A549 treated with CpdA at 1 μM for 4 hours (cell line): ENCODE data around the gene TLCD2. TPM values are rescaled to one million over a fixed set of nuclear protein-coding genes. Genes with fewer than 3 reads are reported as not detected.

Source experiments
- total RNA-seq: library from RNA; stranded (reverse); fragments of 200-300 nt; extraction: Qiagen RNA extraction; gene quantifications from 5 replicates; pipeline ENCODE4 v1.2.3, GENCODE V29; 2022; ENCODE audit warnings: low read depth

Gene TLCD2
- total RNA-seq: 1.0 to 1.7 TPM (median 1.1 TPM) in 5 replicates

DNA sequence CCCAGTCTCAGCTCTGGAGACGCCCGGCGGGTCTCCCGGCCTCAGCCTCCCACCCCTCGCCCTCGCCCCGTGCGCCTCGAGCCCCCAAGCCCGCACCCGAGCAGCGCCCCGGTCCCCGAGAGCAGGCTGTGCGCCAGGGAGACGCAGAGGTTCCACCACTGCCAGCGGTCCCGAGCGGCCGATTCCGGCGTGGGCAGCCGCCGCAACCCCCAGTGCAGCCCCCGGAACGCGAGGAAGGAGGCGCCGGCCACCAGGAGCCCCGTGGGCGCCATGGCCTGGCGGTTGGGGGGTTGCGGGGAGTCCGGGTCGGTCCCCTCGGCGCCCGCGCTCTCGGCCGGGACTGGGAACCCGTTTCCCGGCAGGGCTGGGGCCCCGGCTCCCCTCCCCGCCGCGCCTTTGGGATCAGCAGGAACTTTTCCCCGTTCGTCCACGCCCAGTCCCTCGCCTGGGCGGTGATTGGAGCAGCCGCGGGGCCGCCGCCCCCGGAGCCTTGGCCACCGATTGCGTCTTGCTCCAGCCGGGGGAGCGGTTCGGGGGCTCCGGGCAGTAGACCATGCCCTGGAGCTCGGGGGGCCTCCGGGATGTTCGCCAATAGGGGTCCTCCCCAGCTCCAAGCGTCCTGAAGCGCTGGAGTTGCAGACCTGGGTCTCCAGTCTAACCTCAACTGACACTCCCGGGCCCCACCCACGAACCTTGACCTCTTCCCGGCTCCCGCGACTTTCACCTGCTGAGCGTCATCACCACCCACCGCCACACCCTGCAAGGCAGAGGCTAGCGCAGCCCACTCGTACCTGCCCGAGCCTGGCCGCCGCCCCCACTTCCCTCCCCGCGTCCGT lies at the start of gene TLCD2:
TSS of gene TLCD2 (minus strand) at position 407 of the 836 bp plus-strand sequence. CDS start at position 272, 135 bp downstream.

DNA sequence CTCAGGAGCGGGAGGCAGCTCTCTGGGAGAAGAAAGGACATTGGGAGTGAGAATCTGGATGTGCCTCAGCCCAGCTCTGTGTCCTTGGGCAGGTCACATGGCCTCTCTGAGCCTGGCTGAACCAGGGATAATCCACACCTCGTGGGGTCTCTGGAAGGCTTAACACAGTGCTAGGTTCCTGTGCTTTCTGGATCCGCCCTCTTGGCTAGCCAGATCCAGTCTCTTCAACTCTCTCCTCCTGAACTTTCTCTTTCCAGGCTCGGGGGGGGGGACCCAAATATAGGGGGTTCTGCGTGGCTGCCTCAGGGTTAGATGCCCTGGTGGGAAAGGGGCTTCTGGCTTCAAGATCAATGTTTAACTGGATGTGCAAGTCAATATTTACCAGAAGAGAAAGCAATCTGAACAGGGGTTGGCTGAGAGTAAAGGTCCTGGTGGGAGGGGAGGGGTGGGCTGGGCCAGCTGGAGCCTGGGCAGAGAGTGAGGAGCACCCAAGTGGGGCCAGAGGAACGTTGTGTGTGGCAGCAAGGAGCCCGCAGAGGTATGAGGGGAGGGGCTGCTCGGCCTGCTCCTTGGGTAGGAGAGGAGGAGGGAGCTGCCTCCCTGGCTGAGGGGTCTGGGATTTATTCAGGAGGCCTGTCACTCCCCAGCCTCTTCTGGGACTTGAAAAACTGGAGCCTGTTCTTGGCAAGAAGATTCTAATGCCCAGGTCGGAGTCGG lies 32.4 kb upstream of the TLCD2 start, which contains the start of gene SERPINF2:
TSS of gene SERPINF2 (plus strand) at position 501 of the 717 bp plus-strand sequence. CDS start 2,125 bp downstream, outside the sequence.

DNA sequence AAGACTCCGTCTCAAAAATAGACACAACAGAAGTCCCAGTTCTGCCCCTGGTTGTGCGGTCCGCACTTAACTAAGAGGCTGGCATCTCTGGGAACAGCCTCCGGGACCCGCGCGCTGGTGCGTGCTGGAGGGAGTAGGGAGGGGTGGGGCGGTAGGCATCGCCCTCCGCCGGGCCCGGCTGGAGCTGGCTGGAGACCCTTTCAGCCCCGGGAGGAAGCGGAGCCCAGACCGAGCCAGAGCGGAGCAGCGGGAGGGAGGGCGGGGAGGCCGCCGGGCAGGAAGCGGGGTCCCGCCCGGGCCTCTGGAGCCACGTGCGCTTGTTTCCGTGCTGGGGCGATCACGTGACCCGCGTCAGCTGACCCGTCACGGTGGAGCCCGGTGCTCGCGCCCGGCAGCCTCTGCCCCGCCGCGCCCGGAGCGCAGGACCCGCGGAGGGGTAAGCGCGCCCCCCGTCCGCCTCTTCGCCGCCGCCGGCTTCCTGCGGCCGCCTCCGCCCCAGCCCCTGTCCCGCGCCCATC lies 14.2 kb upstream of the TLCD2 start, which contains the start of gene WDR81:
TSS of gene WDR81 (plus strand) at position 354 of the 518 bp plus-strand sequence. CDS start 256 bp downstream, outside the sequence.

DNA sequence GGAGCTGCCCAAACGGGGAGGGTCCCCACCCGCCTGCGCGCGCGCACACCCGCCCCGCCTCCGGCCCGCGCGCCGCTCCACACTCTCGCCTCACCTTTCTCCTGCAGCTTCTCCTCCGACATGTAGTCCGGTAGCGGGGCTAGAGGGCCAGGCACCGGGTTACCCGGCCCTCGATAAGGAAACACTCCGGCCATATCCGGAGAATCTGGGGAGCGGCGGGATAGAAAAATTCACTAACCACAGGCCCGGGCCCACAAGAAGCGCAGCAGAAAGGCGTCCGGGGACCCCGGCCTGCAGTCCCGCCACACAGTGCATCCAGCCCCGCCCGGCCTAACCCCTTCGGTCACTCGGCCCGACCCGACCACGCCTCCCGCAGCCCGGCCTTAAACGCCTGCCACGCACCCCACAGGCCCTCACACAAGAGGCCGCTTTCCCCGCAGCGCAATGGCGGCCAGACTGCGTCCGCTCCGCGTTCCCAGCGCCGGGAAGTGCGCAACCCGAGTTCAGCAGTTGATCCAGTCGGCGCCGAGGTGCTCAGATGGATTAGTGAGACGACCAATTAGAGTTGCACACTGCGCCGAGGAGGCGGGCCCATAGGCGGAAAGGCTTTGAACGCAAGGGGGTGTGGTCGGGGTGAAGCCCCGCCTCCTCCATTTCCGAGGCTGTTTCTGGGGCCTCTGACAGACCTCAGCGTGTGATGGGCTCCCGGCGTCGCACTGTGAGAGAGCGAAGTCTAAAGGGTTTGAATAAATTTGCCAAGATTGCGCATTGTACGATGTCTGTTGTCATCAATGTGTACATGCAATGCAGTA lies 25.6 kb downstream of the TLCD2 start, which contains the start of gene PRPF8:
TSS of gene PRPF8 (minus strand) at position 490 of the 812 bp plus-strand sequence. CDS start at position 194, 296 bp downstream.

Other genes with a start within 250 kb of the TLCD2 start
- 112 to 136 TPM (median 131 TPM) in 5 replicates for gene MYO1C, start 217.7 kb downstream of the TLCD2 start, total RNA-seq
- gene INPP5K, start 193.8 kb downstream of the TLCD2 start, total RNA-seq: 20.5 to 26.0 TPM (median 25.4 TPM) in 5 replicates
- gene PITPNA, start 147.6 kb downstream of the TLCD2 start, total RNA-seq: 61.0 to 66.7 TPM (median 61.2 TPM) in 5 replicates
- 5.5 to 8.5 TPM (median 6.5 TPM) in 5 replicates for gene SLC43A2, start 81.5 kb downstream of the TLCD2 start, total RNA-seq
- gene SCARF1, start 64.6 kb downstream of the TLCD2 start, total RNA-seq: 0.24 to 0.38 TPM (median 0.31 TPM) in 5 replicates
- 12.8 to 19.6 TPM (median 18.5 TPM) in 5 replicates for gene RILP, start 60.5 kb downstream of the TLCD2 start, total RNA-seq
- gene PRPF8, start 25.5 kb downstream of the TLCD2 start, total RNA-seq: 270 to 291 TPM (median 278 TPM) in 5 replicates
- gene WDR81, start 14.3 kb upstream of the TLCD2 start, total RNA-seq: 24.3 to 34.1 TPM (median 30.6 TPM) in 5 replicates
- gene SERPINF2, start 32.5 kb upstream of the TLCD2 start, total RNA-seq: 1.3 to 2.2 TPM (median 2.0 TPM) in 5 replicates
- gene SERPINF1, start 51.7 kb upstream of the TLCD2 start, total RNA-seq: 1.3 to 2.1 TPM (median 1.5 TPM) in 5 replicates
- 8.2 to 10.4 TPM (median 8.9 TPM) in 5 replicates for gene SMYD4, start 119.5 kb upstream of the TLCD2 start, total RNA-seq
- gene RPA1, start 119.6 kb upstream of the TLCD2 start, total RNA-seq: 64.4 to 90.3 TPM (median 83.0 TPM) in 5 replicates